Ovary (tissue), 9 donors: ENCODE data around the gene TNPO2. TPM values are rescaled to one million over a fixed set of nuclear protein-coding genes. Genes with fewer than 3 reads are reported as not detected.
"Not testable (repeated sequence)": the region's sequence is repeated elsewhere in the genome, so short reads cannot be mapped to it uniquely, and the experiment has no call there.

ENCODE experiments used
- DNase-seq, 5 donors: peaks; one replicate each; pipeline ENCODE4 v3.0.0-alpha.2; 2019 to 2020
- H3K27ac ChIP-seq, 2 donors: fragments of 200-600 bp; one replicate each; pipeline versions ENCODE4 v1.5.1 to v1.8.0; 2019 to 2022
- H3K27me3 ChIP-seq: fragments of 200-600 bp; one replicate; pipeline ENCODE4 v1.8.0; 2022
- H3K36me3 ChIP-seq: fragments of 200-600 bp; sonication (generic); one replicate; pipeline ENCODE4 v1.5.1; 2019
- H3K4me1 ChIP-seq: one replicate; pipeline ENCODE4 v1.8.1; 2013; ENCODE audit warnings: mild to moderate bottlenecking, moderate library complexity; ENCODE audit not compliant: insufficient read depth
- H3K4me3 ChIP-seq: fragments of 200-600 bp; sonication (generic); one replicate; pipeline ENCODE4 v1.5.1; 2017
- H3K9me3 ChIP-seq, 2 donors: fragments of 200-600 bp in 1 of 2; sonication (generic) in 1 of 2; one replicate each; pipeline versions ENCODE4 v1.5.1 to v1.8.1; 2013 to 2019; ENCODE audit warnings: mild to moderate bottlenecking in 1 of 2, moderate library complexity in 1 of 2
- EP300 ChIP-seq: sonication (generic); formaldehyde crosslinking; IDR thresholded peaks from one replicate; pipeline ENCODE4 v1.6.1; 2017; ENCODE audit warnings: antibody characterized with exemption
- POLR2A ChIP-seq: fragments of 450-650 bp; IDR thresholded peaks from one replicate; pipeline ENCODE4 v1.6.1; 2017; ENCODE audit warnings: antibody characterized with exemption, mild to moderate bottlenecking, moderate library complexity
- WGBS, 3 donors: extraction: QIAGEN DNeasy Blood & Tissue Kit in 1 of 3; methylation state at CpG; one replicate each; pipeline versions ENCODE4 v1.1.5 to v1.1.7; 2013 to 2017; 5-methylcytosine and 5-hydroxymethylcytosine counted together
- intact Hi-C, 4 donors: fragments of 100-400 bp; cut with DNase I; formaldehyde crosslinking; loops; one replicate each; pipeline versions ENCODE4 v1.11.0 to v1.15.1; 2022 to 2023
- polyA plus RNA-seq, 2 donors: library from polyadenylated mRNA; stranded (reverse); fragments of 200-250 nt in 1 of 2; fragments of 350-450 nt in 1 of 2; fragmentation: Illumina TruSeq in 1 of 2; extraction: RNeasy Lipid Tissue Mini Kit (QIAGEN cat#74804) in 1 of 2; gene quantifications; one replicate each; pipeline ENCODE4 v1.2.3, GENCODE V29; 2013 to 2014
- total RNA-seq, 7 donors: library from RNA; depleted of rRNA in 2 of 7; stranded (reverse); fragments of >200 nt in 2 of 7; fragmentation: NEBNext Ultra II Directional in 3 of 7; extraction: Animal tissue kit (Norgen Biotek cat#: 25700) in 3 of 7; gene quantifications; one replicate each; pipeline versions ENCODE4 v1.1.0 to v1.2.4, GENCODE V29; 2016 to 2023
- TF ChIP-seq, protein P1 (sequence below), 3 donors: fragments of 450-650 bp in 2 of 3; fragments of 200-600 bp in 1 of 3; IDR thresholded peaks; one replicate each; pipeline versions ENCODE4 v1.5.1 to v1.8.0; 2016 to 2022; ENCODE audit warnings: antibody characterized with exemption in 3 of 3, mild to moderate bottlenecking in 1 of 3
- donor health status: DM: no; HTN: no; CAD: no; lungs with moderate emphysema.
- donor health status: DM: no; HTN: no; CAD: no.
- donor health status: Bipolar disorder and iron deficiency.
- donor health status: DM: yes; HTN: yes; CAD: no.
- donor health status: DM: no; HTN: no; CAD: no.
- donor health status: DM: yes; HTN: yes; CAD: no.

Gene TNPO2
- total and polyA plus RNA-seq, 9 donors, result 41.5 to 109 (median 75.7) TPM

DNA sequence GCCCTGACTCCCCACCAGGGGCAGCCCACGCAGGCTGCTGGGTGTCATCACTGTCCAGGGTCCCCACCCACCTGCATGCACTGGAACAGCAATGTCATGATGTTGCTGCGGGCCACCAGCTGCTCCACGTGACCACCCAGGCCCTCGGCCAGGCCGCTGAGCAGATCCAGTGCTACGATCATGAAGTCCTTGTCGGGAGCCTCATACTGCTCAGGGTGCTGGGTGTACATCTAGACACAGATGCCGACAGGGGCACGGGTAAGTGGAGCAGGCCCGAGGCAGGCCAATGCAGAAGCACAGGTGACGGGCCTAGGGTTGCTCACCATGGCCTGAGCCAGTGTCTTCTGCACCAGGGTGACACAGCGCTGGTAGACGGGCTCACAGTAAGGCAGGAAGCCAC is 18.6 kb downstream of the TNPO2 start:
- no peak overlapping the region for H3K27ac ChIP-seq
- no peaks in the 10 kb centered on the region for H3K36me3 ChIP-seq
- intact Hi-C loops, result no loop called here
- no peak overlapping the region for H3K4me3 ChIP-seq
- H3K4me1 ChIP-seq, result no peaks in the 10 kb centered on the region
- H3K27me3 ChIP-seq, result no peaks in the 10 kb centered on the region
- 88 to 91% (median 90%) methylated on average over 13 of the region's 13 CpGs for WGBS, 3 donors
- H3K9me3 ChIP-seq, result no peaks in the 10 kb centered on the region
- DNase-seq, result no peak
- TF ChIP-seq POLR2A (no peak), EP300 (no peak)
- TF ChIP-seq, protein P1, sequence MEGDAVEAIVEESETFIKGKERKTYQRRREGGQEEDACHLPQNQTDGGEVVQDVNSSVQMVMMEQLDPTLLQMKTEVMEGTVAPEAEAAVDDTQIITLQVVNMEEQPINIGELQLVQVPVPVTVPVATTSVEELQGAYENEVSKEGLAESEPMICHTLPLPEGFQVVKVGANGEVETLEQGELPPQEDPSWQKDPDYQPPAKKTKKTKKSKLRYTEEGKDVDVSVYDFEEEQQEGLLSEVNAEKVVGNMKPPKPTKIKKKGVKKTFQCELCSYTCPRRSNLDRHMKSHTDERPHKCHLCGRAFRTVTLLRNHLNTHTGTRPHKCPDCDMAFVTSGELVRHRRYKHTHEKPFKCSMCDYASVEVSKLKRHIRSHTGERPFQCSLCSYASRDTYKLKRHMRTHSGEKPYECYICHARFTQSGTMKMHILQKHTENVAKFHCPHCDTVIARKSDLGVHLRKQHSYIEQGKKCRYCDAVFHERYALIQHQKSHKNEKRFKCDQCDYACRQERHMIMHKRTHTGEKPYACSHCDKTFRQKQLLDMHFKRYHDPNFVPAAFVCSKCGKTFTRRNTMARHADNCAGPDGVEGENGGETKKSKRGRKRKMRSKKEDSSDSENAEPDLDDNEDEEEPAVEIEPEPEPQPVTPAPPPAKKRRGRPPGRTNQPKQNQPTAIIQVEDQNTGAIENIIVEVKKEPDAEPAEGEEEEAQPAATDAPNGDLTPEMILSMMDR (IDR thresholded peaks at IDR 0.05), result no peak

DNA sequence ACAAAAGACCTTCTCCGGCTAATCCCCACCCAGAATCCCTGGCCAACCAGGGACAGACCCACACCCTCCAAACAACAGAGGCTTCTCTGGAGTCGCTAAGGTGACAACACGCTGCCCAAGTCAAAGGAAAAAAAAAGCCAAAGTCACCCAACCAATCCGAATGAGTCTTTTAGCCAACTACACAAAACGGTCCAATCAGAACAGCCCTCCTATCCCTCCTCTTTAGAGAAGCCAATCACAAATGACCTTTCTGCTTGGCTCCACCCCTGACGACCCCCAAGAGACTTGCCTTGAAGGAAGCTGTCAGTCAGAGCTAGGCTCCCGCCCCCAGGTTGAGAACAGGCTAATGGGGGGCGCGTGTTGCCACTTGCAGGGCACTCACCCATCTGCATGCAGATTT is 20.7 kb downstream of the TNPO2 start:
- no peak for DNase-seq
- Histone ChIP-seq H3K27me3 (no peaks in the 10 kb centered on the region), H3K36me3 (no peaks in the 10 kb centered on the region), H3K4me3 (no peak overlapping the region), H3K9me3 (no peaks in the 10 kb centered on the region), H3K4me1 (no peaks in the 10 kb centered on the region), H3K27ac (no peak overlapping the region)
- WGBS, 3 donors, result 58 to 63% (median 61%) methylated on average over 9 of the region's 9 CpGs
- intact Hi-C loops, result no loop called here
- no peak for TF ChIP-seq EP300
- TF ChIP-seq, protein P1 (IDR thresholded peaks at IDR 0.05), result no peak

DNA sequence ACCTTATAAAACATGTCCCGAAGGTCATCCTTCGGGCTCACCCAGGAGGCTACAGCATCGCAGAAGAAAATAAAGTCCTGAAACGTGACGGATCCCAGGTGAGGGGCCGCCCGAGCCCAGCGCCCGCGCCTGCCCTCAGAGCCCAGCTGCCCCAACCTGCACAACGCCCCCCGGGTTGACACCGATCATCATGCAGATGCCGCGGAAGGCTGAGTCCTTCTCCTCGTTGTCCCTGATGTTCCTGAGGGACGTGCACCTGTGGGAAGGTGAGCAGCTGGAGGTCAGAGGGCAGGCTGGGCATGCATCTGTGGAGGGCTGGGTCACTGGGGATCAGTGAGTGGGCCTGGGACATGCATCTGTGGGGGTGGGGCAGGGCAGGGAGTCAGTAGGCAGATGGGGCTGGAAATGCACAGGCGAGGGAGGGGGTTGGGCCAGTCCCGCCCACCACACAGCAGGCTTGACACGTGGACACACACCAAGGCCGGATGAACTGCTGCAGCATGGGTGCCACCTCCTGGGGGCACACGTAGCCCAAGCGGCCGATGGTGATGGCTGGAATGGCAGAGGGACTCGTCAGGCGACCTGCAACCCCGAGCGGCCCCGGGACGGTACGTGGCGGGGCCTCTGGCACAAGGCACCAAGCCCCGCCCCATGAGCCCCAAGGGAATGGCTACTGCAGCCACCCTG is 22.0 kb downstream of the TNPO2 start:
- H3K9me3 ChIP-seq, result no peaks in the 10 kb centered on the region
- no peak overlapping the region for H3K27ac ChIP-seq
- H3K4me3 ChIP-seq, result no peak overlapping the region
- no peaks in the 10 kb centered on the region for H3K27me3 ChIP-seq
- no peak for DNase-seq
- no peaks in the 10 kb centered on the region for H3K4me1 ChIP-seq
- intact Hi-C loops, result no loop called here
- 83 to 86% (median 85%) methylated on average over 33 of the region's 33 CpGs for WGBS, 3 donors
- no peak for TF ChIP-seq POLR2A
- no peaks in the 10 kb centered on the region for H3K36me3 ChIP-seq

DNA sequence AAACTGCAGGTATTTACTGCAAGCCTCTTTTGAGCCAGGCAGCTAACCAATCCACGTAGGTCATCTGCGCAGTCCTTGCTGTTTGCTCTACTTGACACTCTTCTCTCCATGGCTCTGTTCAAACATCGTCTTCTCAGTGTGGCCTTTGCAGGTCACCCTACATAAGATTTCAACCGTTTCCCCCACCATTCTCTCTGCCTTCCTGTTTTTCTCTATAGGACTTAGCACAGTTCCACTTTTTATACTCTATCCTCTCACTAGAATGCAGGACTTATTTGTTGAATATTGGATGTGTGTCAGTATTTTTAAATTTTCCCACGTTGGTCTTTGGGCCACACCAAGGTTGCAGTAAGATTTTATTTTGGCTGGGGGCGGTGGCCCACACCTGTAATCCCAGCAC is 25.6 kb downstream of the TNPO2 start:
- no peak for DNase-seq
- H3K9me3 ChIP-seq, result no peaks in the 10 kb centered on the region
- 65 to 69% (median 67%) methylated on average over 6 of the region's 6 CpGs for WGBS, 3 donors
- no peaks in the 10 kb centered on the region for H3K27me3 ChIP-seq
- no peak overlapping the region for H3K27ac ChIP-seq
- H3K4me3 ChIP-seq, result no peak overlapping the region
- intact Hi-C loops, result no loop called here
- no peaks in the 10 kb centered on the region for H3K36me3 ChIP-seq
- H3K4me1 ChIP-seq, result peaks cover 4% of the 10 kb centered on the region
- TF ChIP-seq, protein P1 (IDR thresholded peaks at IDR 0.05), result no peak
- no peak for TF ChIP-seq EP300
- TF ChIP-seq POLR2A, result no peak

DNA sequence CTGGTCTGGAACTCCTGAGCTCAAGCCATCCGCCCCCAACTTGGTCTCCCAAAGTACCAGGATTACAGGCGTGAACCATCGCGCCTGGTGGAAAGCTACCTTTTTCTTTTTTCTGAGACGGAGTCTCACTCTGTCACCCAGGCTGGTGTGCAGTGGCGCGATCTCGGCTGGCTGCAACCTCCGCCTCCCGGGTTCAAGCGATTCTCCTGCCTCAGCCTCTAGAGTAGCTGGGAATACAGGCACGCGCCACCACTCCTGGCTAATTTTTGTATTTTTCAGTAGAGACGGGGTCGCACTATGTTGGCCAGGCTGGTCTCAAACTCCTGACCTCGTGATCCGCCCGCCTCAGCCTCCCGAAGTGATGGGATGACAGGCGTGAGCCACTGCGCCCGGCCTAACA is 26.3 kb downstream of the TNPO2 start:
- WGBS, 3 donors, result 91 to 96% (median 94%) methylated on average over 22 of the region's 22 CpGs
- H3K4me1 ChIP-seq, H3K4me3 ChIP-seq, intact Hi-C loops, H3K27me3 ChIP-seq, H3K27ac ChIP-seq, H3K36me3 ChIP-seq, DNase-seq, H3K9me3 ChIP-seq: not testable (repeated sequence)
